ENCODE results near the gene USP32. TPM values are rescaled to one million over a fixed set of nuclear protein-coding genes. Genes with fewer than 3 reads are reported as not detected.
"Not testable (repeated sequence)": the region's sequence is repeated elsewhere in the genome, so short reads cannot be mapped to it uniquely, and the experiment has no call there.

USP32 gene
- total RNA-seq, 1 donor from 2014 or later: 41.6 TPM

DNA sequence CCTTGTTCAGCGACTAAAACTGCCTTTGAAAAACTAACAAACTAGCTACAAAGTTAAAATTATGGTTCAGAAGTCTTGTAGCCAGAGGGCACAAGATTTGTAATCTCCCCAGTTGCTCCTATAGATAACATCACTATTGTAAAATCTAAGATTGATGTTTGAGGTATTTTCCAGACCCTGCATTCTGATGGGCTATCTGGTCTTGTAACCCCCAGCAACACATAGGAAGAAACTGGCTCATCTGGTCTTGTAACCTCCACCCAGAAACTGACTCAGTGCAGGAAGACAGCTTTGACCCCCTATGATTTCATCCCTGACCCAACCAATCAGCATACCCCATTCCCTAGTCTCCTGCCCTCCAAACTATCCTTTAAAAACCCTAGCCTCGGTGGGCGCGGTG is 18.1 kb upstream of the USP32 start:
- no peak for DNase-seq (ENCODE audit: low read depth, low spot score)

- DNase-seq (ENCODE audit: low read depth, low spot score): no peak
Observed at GRCh38 chr17:60406887-60407286, 15.0 kb upstream of the USP32 start.

- no peak for DNase-seq (ENCODE audit: low read depth, low spot score)
Observed at GRCh38 chr17:60403962-60404361, 12.0 kb upstream of the USP32 start.

GRCh38 chr17:60403523-60403810 is 11.5 kb upstream of the USP32 start:
- DNase-seq (ENCODE audit: low read depth, low spot score): no peak

- DNase-seq (ENCODE audit: low read depth, low spot score): no peak
Observed at GRCh38 chr17:60401819-60402218, 9.9 kb upstream of the USP32 start.

- DNase-seq (ENCODE audit: low read depth, low spot score): no peak
Observed at GRCh38 chr17:60398227-60398959, 6.5 kb upstream of the USP32 start.

- DNase-seq (ENCODE audit: low read depth, low spot score): no peak
Observed at GRCh38 chr17:60396412-60396811, 4.5 kb upstream of the USP32 start.

GRCh38 chr17:60395508-60396065 is 3.7 kb upstream of the USP32 start:
- DNase-seq (ENCODE audit: low read depth, low spot score): no peak

- DNase-seq (ENCODE audit: low read depth, low spot score): no peak
Observed at GRCh38 chr17:60393840-60394723, 2.1 kb upstream of the USP32 start.

- DNase-seq (ENCODE audit: low read depth, low spot score): no peak
Observed at GRCh38 chr17:60392845-60393702, 1.1 kb upstream of the USP32 start.

- DNase-seq (ENCODE audit: low read depth, low spot score): no peak
Observed at GRCh38 chr17:60391471-60392041, 377 bp downstream of the USP32 start.

DNA sequence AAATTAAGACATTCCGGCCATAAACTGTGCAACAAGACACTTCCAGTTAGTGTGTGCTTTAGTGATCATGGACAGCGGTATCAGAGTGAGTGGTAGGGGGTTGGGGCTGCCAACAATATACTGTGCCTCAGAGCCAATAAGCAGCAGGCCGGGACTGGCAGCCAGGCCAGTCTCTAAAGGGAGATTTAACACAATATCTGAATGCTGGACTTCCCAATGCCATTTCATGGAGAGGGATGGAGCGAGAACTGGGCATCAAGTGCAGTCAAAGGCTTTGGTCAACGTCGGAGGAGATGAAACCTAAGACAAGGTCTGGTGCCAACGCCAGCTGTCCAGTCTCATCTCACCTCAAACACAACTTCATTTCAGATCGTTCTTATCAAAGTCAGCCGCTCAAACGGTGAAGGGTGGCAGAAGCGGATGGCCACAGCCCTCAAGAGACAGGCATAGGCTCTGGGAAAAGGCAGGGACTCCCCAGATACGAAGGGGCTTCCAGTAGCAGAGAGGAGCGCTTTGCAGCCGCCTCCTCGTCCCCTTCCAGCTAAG is 935 bp downstream of the USP32 start:
- no peak for DNase-seq (ENCODE audit: low read depth, low spot score)

- DNase-seq (ENCODE audit: low read depth, low spot score): no peak
Observed at GRCh38 chr17:60390186-60390585, 1.7 kb downstream of the USP32 start.

GRCh38 chr17:60388742-60389141 is 3.2 kb downstream of the USP32 start:
- DNase-seq (ENCODE audit: low read depth, low spot score): no peak

- DNase-seq (ENCODE audit: low read depth, low spot score): no peak
Observed at GRCh38 chr17:60387666-60388065, 4.3 kb downstream of the USP32 start.

DNA sequence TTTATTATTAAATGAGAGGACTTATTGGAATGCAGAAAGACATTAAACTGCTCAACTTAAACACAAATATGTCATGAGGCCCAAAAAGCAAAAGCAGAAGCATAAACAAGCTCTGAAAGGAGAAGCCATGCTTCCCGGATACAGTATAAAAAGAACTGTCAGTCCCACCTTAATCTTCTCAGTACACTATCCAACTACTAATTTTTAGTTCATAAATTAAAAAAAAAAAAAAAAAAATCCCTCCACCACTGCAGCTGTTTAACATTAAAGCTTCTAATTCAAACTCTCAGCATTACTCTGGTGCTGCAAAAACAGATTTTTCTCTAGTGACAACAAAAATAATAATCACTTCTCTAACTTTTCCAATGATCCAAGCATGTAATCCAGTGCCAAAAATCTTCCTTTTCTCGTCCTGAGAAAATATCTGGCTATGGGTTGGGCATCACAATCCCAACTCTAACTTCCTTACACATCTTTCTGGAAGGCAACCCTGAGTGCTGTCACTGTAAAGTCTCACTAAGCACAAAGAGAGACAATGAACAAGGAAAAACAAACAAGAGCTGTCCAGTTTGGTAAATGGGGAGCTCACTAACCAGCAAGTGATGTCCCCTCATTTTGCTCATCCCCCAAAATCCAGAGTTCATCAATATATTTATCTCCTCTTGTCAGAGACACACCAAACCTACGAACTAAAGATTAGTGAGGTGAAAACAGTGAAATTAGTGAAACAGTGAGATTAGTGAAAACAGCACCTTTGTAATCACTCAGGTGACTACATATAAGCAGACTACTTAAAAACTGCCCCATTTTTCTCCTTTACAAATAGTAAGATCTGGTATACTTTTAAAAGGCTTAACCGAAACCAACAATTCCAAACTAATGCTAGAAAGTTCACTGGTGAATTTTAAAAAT is 5.5 kb downstream of the USP32 start:
- DNase-seq (ENCODE audit: low read depth, low spot score): no peak

DNA sequence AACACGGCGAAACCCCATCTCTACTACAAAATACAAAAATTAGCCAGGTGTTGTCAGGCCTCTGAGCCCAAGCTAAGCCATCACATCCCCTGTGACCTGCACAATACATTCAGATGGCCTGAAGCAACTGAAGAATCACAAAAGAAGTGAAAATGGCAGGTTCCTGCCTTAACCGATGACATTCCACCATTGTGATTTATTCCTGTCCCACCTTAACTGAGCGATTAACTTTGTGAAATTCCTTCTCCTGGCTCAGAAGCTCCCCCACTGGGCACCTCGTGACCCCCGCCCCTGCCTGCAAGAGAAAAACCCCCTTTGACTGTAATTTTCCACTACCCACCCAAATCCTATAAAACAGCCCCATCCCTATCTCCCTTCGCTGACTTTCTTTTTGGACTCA is 7.0 kb downstream of the USP32 start:
- DNase-seq (ENCODE audit: low read depth, low spot score): not testable (repeated sequence)

DNA sequence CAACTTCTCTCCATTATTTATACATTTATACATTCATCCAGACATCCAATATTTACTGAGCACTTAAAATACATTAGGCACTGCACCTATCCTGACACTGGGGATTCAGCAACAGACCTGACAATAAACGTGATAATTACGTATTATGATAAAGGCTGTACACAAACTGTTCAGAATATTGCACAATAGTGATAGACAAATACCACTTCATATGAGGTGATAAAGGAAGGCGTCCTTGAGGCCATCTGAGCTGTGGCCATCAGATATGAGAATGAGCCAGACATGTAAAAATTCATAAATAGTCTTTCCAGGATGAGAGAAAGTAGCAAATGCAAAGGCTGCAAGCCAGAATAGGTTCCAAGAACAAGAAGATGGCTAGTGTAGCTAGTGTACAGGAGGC is 8.6 kb downstream of the USP32 start:
- no peak for DNase-seq (ENCODE audit: low read depth, low spot score)

GRCh38 chr17:60381958-60382357 is 10.0 kb downstream of the USP32 start:
- no peak for DNase-seq (ENCODE audit: low read depth, low spot score)

- DNase-seq (ENCODE audit: low read depth, low spot score): not testable (repeated sequence)
Observed at GRCh38 chr17:60379461-60379860, 12.5 kb downstream of the USP32 start.

All from pulmonary artery endothelial cell (primary cell).